Stimulated activated CD8-positive, alpha-beta memory T cell treated with anti-CD3 and anti-CD28 coated beads, Interleukin-7, amount 100 ng/mL, for 4 hours (primary cell): ENCODE measurements around the gene NUDT16.
A peak's percentile ranks its signal among the peaks of the same experiment; 100 is the strongest.
"Not testable (repeated sequence)": the region's sequence is repeated elsewhere in the genome, so short reads cannot be mapped to it uniquely, and the experiment has no call there.

Experiments
- DNase-seq, 2 donors: peaks; one replicate each; pipeline ENCODE4 v3.0.0-alpha.2; 2020; ENCODE audit warnings: low read depth in 2 of 2

NUDT16 gene

DNA sequence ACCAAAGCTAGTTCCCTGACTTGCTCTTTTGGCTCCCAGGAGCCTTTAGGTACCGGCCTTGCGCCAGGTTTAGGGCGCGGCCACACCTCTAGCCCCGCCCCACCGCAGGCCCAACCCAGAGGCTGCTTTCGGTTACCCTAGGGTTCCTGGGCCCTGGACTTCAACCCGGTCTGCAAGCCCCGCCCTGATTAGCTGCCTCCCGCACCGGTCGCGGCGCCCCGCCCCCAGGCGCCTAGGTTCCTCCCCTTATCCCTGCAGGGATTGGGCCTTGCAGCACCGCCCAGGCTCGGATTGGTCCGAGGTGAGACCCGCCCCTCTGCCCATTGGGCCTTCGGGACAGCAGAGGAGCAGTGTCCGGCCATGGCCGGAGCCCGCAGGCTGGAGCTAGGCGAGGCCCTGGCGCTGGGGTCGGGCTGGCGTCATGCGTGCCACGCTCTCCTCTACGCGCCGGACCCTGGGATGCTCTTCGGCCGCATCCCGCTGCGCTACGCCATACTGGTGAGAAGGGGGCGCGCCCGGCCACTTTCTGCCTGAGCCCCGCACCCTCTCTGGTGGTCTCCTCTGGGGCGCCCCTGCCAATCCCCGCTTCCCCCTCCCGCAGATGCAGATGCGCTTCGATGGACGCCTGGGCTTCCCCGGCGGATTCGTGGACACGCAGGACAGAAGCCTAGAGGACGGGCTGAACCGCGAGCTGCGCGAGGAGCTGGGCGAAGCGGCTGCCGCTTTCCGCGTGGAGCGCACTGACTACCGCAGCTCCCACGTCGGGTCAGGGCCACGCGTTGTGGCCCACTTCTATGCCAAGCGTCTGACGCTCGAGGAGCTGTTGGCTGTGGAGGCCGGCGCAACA lies at the start of gene NUDT16:
TSS of gene NUDT16 (plus strand) at position 330 of the 847 bp plus-strand sequence. CDS start at position 361, 31 bp downstream.
- peak; percentile 92 to 96 for DNase-seq

DNA sequence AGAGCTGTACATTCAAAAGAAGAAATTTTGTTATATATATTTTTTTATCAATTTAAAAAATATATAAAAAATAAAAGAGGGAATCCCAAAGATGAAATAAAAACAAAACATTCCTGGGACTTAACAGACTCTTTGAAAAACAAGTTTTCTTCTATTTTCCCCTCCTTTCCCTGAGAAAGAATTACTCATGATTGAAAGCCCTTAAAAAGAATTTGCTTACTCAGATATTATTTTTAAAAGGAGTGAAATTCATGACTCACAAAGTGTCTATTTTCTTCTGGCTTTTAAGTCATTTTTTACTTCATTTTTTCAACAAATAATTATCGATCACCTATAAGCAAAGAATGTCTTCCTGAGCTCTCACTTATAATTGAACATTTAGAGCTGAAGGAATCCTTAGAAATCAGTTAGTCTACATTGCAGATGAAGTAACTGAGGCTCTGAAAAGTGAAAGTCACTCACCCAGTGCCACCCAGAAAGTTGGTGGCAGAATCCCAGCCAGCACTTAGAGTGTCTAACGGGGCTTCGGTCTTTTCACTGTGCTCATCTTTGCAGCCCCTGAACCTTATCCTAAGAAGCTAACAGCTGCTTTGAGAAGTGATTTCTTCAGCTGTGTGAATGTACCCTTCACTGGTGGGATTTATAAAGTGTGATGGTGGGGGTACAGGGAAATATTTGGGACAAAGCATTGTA lies 42.5 kb upstream of the NUDT16 start:
- no peak for DNase-seq

DNA sequence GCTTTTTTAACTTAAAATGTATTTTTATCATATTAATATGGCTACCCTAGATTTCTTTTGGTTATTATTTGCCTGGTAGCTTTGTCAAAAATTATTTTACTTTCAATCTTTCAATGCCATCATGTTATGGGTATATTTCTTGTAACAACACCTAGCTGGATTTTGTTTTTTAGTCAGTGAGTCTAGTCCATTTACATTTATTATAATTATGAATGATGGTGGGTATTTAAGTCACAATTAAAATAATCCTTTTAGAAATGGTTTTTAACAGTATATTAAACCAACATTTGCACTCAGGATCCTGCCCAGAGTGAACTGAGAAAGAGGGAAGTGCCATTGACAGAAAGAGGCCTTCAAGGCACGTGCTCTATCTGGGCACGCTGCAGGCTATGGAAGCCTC lies 39.8 kb upstream of the NUDT16 start:
- DNase-seq = no peak

DNA sequence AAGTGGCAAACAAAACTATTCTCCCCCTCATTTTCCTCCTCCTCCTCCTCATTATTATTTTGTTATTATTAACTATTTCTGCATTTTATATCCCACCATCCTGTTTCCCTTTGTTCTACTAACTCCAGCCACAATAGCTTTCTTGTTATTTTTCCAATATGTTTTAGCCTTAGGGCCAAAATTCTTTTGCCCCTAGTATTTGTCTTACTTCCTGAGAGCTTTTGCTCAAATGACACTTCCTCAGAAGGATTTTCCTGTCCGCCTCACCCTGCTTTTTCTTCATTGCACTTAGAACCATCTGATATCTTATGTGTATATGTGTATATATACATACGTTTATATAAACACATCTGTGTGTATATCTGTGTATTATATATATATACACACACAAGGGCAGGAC lies 32.7 kb upstream of the NUDT16 start:
- no peak for DNase-seq

DNA sequence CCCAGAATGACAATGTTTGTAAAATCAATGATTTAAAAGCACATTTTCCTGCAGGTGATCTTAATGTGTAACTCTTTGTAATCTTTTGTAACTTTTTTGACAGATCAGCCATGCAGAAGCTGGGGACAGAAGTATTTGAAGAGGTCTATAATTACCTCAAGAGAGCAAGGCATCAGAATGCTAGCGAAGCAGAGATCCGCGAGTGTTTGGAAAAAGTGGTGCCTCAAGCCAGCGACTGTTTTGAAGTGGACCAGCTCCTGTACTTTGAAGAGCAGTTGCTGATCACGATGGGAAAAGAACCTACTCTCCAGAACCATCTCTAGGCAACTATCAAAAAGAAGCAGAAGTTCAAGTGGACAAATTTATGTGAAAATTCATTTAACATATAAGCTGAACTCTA lies 32.1 kb upstream of the NUDT16 start:
- DNase-seq = no peak

DNA sequence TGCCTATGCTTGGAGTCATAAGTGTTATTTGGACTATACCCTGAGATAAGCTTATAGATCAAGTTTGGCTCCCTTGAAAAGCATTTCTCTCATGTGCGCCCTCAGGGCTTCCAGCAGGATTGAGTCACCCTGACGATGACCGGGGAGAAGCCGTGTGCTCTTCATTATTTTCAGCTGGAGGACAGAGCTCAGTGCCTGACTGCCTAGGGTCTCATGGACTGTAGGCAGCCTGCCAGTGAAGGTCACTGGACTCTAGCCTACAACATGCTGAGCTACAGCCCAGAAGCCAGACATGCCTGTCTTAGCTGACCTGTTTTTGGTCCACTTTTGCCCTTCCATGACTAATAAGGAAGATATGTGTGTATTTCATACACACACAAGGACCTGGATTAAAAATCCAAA lies 31.6 kb upstream of the NUDT16 start:
- DNase-seq = no peak

DNA sequence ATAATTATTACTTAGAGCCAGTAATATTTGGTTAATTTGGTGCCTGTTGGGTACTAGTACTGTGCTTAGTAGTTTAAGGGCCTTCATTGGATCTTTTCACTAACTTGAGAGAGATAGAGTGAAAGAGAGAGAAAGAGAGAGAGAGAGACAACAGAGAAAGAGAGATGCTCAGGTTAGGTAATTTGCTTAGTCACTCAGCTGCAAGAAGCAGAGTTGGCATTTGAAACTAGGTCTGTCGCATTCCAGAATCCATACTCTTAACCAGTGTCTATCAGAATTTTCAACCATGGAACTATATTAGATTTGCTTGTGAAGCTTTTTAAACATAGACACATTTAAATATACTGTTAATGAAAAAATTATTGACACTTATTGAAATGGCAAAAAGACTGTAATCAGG lies 31.1 kb upstream of the NUDT16 start:
- DNase-seq = no peak

DNA sequence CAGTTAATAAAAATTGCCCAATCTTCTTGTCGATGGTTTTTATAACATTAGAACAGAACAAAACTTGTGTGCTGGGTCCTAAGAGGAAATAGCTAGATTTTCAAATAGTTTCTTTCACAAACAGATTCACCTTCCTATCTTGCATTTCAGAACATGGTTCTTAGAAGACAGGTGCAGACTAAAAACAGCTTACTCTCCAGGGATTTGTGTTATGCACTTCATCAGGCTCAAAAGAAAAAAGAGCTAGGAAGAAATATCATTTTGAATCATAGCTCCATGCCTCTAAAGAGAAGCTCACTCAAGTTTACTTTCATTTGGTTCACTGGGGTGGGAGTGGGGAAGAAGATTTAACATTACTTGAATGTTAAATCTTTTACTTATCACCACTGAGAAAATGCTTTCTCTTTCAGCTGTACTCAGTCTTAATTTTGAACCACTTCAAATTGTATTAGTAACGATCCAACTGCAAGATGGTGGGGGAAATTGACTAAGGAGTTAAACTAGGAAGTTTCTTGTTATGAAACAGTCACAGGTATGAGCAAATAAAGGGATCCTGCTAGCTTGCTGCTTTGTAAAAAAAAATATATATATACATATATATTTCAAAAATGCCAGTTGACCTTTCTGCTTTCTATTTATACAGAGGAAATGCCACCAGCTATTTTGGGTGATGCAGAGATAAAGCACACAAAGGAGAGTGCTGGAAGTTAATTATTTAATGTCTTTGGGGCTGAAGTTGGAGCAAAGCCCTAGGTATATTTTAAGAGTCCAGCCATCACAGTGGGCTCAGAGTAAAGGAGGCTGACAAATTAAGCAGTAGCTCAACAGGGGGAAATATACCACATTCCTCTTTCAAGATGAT lies 28.3 kb upstream of the NUDT16 start:
- DNase-seq = no peak

DNA sequence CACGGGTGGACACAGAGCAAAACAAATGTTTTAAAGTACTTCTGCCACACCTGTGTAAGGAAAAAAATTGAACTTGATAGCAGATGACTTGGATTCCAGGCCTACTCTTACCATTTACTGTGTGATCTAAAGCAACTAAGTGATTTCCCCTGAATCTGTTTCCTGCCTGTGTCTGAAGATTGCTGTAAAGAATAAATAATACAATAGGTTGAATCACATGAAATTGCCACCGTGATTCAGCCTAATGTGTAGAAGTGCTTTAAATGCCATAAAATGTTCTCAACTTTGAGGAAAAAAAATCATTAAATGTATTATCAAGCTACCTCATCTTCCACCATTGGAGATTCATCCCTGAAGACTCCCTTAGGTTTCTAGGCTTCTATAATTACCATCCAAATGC lies 27.6 kb upstream of the NUDT16 start:
- no peak for DNase-seq

DNA sequence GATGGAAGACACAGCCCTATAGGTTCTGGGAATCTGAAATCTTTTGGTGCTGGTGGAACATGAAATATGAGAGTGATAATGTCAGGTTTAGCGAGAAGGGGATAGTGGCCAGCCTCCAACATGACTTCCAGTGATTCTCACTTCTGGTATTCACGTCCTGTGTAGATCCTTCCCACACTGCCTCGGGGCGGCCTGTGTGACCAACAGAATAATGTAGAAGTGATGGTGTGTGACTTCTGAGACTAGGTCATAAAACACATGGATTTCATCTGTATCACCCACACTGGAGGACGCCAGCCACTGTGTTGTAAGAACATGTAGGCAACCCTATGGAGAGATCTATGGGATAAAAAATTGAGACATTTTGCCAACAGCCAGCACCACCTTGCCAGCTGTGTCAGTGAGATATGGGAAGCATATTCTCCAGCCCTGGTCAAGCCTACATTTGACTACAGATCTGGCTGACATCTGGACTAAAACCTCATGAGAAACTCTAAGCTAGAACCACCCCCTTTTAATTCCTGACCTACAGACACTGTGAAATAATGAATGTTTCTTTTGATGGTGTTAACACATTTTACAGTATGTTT lies 25.5 kb upstream of the NUDT16 start:
- DNase-seq = no peak

DNA sequence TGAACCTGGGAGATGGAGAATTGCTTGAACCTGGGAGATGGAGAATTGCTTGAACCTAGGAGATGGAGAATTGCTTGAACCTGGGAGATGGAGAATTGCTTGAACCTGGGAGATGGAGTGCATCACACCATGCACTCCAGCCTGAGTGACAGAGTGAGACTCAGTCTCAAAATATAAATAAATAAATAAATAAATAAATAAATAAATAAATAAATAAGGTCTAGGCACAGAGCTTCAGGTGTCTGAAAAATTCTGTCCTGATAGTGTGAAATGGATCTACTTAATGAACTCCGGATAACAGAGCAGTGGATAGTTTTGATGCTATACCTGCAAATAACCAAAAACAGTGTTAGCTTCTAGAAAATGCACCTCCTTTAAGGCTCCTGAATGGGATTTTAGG lies 24.3 kb upstream of the NUDT16 start:
- DNase-seq = no peak

DNA sequence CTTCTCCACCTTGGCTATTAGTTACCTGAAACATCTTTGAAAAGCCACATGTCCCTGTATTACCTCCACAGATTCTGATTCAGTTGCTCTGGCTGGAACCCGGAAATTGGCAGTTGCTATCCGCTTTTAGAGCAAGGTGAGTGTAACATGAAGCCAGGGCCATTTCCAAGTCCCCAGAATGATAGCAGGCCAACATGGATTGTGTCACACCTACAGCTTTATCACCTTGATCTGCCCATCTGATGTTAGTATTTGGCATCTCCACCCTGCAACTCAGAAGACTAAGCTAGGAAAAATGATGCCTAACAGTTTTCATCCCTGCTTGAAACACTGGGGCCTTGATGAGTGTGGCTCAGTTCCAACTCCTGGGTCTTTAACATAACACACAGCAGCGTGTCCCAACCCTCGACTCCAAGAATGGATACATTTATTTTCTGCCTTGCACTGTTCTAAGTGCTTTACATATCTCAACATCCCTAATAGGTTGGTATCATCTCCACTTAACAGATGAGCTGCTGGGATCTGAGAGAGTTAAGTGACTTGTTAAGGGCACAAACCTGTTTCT lies 21.3 kb upstream of the NUDT16 start:
- DNase-seq = no peak

DNA sequence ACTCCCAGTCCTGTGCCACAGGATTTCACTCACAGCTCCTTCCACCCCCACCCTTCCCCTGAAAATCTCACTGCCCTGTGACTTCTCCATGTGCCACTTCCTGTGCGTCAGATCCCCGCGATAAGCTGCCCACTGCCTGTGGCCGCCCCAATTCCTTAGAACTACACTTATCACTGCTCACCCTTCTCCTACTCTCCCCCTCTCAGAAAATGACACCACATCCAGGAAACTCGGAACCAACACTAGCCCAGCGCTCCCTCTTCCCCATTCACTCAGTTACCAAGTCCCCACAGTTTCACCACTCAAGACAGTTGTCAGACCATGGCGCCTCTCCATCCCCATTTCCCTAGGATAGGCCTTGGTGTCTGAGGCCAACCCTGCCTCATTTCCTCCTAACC lies 20.5 kb upstream of the NUDT16 start:
- DNase-seq = not testable (repeated sequence)

DNA sequence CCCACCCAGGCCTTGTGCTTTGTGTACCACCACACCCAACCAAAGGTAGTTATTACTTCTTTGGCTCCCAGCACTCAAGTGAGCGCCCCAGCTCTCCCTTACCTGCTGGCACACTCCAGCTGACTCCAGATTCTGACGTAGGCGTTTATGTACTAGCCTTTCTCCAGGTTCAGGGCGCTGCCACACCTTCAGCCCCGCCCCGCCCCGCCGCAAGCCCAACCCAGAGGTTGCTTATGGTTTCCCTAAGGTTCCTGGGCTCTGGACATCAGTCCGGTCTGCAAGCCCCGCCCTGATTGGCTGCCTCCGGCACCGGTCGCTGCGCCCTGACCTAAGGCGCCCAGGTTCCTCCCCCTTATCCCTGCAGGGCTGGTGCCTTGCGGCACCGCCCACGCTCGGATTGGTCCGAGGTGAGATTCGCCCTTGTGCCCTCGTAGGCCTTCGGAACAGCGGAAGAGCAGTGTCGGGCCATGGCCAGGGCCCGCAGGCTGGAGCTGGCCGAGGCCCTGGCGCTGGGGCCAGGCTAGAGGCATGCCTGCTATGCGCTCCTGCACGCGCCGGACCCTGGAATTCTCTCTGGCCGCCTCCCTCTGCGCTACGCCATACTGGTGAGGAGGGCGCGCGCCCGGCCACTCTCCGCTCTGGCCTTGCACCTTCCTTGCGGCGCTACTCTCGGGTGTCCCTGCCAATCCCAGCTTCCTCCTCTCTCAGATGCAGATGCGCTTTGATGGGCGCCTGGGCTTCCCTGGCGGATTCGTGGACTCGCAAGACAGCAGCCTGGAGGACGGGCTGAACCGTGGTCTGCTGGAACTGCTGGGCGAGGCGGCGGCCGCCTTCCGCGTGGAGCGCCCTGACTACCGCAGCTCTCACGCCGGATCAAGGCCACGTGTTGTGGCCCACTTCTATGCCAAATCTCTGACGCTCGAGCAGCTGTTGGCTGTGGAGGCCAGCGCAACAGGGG lies 19.8 kb upstream of the NUDT16 start:
- peak in 1 of 2 donors; percentile 12 for DNase-seq

DNA sequence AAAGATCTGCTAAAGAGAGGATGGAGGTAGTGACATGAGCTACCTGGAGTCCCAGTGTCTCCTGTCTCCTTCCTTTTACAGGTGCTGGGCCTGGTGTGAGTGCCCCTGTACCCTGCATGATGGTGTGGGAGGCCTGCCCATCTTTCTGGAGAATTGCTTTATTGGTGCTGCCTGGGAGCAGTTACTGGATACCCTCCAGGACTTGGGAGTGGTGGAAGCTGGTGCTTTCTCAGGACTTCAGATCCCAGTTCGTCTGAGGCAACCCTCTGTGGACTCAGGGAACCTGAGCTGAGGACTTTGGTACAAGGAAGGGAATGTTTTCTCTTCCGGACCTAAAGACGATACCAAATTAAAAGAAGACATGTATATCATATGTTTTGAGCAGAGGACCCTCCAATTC lies 18.3 kb upstream of the NUDT16 start:
- DNase-seq = no peak

DNA sequence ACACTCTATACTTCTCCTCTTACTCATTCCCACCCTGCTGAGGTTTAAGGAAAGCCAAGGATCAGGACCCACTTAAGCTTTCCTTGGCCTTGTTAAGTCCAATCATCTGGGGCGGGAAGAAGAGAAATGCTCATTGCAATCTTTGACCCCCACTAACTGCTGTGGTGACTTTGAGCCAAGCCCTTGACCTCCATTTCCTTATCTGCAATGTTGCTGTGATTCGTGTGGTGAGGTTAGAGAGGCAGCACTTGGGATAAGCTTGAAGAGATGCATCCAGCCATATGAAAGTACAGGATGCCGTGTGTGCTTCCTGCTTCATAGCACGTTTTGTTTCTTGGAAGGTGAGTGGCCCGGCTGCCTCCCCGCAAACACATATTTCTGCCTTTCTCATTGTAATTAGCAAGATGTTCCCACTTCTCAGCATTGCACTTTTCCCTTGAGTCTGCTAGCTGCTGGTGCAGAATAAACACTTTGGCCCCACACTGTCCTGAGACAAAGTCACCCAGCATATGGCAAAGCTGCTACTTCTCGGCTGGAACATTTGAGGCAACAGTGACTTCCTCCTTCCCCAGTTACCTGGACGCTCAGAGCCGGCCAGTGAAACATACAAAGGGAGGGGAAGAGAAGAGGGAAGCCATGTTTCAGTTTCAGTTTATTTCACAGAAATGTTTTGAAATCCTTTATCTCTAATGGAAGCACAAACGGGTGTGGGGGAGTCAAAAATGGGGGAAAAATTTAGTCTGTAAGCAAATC lies 10.5 kb upstream of the NUDT16 start:
- no peak for DNase-seq

DNA sequence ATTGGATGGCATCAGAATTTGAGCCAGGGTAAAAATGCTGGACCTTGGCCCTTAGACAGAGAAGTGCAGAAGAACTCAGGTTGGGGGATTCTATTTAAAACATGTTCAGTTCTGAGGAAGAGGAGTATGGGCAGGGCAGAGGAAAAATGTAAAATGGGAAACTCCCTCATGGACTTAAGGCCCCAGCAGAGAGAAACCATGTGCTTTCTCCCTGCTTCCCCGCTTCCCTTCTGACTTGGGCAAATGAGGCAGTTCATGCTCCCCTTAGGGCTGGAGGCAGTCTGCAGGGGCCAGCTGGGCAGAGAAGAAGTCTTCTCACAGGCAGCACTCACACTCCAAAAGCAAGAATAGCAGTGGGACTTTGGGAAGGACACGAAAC lies 9.9 kb upstream of the NUDT16 start:
- no peak for DNase-seq

DNA sequence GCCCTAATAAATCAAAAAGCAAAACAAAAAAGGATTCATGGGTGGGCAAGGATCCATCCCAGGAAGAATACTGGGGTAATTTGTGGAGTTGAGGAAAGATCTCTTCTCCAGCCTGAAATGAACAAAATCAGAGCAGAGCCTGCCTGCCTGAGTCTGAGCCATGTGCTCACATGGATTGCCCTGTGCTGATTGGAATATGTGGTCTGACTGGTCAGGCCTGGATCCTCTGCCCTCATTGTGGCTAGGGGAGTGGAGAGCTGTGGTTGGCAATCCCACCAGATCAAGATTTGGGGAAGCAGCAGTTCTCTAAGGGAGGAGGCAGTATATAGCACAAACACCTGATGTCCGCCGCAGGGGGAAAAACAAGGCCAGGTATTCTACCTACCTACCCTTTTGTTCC lies 6.8 kb upstream of the NUDT16 start:
- DNase-seq = no peak

DNA sequence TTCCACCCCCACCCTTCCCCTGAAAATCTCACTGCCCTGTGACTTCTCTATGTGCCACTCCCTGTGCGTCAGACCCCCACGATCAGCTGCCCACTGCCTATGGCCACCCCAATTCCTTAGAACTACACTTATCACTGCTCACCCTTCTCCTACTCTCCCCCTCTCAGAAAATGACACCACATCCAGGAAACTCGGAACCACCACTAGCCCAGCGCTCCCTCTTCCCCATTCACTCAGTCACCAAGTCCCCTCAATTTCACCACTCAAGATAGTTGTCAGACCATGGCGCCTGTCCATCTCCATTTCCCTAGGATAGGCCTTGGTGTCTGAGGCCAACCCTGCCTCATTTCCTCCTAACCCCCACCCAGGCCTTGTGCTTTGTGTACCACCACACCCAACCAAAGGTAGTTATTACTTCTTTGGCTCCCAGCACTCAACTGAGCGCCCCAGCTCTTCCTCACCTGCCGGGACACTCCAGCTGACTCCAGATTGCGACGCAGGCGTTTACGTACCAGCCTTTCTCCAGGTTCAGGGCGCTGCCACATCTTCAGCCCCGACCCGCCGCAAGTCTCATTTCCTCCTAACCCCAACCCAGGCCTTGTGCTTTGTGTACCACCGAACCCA lies 641 bp upstream of the NUDT16 start:
- DNase-seq = not testable (repeated sequence)
